Lower leg skin (tissue), 4 donors: Measurements from ENCODE around the gene UNC79. TPM values are rescaled to one million over a fixed set of nuclear protein-coding genes. Genes with fewer than 3 reads are reported as not detected.

Experiments
- DNase-seq, 2 donors: peaks; one replicate each; pipeline ENCODE4 v3.0.0-alpha.2; 2019; ENCODE audit warnings: low spot score in 2 of 2
- H3K4me3 ChIP-seq: fragments of 200-600 bp; sonication (generic); 2 replicates; pipeline ENCODE4 v1.5.1; 2017; ENCODE audit warnings: mild to moderate bottlenecking, low read depth; ENCODE audit not compliant: poor library complexity, severe bottlenecking
- POLR2A ChIP-seq, 2 donors: fragments of 450-650 bp; IDR thresholded peaks; one replicate each; pipeline ENCODE4 v1.6.1; 2016 to 2017; ENCODE audit warnings: antibody characterized with exemption in 2 of 2, mild to moderate bottlenecking in 1 of 2, moderate library complexity in 1 of 2
- WGBS, 2 donors: methylation state at CpG; one replicate each; pipeline ENCODE4 v1.1.5; 2018; 5-methylcytosine and 5-hydroxymethylcytosine counted together
- intact Hi-C: fragments of 100-400 bp; cut with DNase I; formaldehyde crosslinking; loops from one replicate; pipeline ENCODE4 v1.15.0; 2023; ENCODE audit warnings: low total_unique reads
- total RNA-seq, 4 donors: library from RNA; depleted of rRNA; stranded (reverse); fragments of >200 nt; gene quantifications; one replicate each; pipeline ENCODE4 v1.1.0, GENCODE V29; 2016
- TF ChIP-seq, protein P1 (sequence below), 3 donors: fragments of 450-650 bp; IDR thresholded peaks; one replicate each; pipeline ENCODE4 v1.5.1; 2016; ENCODE audit warnings: antibody characterized with exemption in 3 of 3, mild to moderate bottlenecking in 3 of 3, moderate library complexity in 2 of 3

UNC79 gene
- total RNA-seq, 4 donors from 2014 or later: 0.06 to 0.27 TPM; not detected in 2

- no peak for DNase-seq
- 27 to 29% methylated on average over 4 of the region's 4 CpGs for WGBS, 2 donors
- TF ChIP-seq, protein P1, sequence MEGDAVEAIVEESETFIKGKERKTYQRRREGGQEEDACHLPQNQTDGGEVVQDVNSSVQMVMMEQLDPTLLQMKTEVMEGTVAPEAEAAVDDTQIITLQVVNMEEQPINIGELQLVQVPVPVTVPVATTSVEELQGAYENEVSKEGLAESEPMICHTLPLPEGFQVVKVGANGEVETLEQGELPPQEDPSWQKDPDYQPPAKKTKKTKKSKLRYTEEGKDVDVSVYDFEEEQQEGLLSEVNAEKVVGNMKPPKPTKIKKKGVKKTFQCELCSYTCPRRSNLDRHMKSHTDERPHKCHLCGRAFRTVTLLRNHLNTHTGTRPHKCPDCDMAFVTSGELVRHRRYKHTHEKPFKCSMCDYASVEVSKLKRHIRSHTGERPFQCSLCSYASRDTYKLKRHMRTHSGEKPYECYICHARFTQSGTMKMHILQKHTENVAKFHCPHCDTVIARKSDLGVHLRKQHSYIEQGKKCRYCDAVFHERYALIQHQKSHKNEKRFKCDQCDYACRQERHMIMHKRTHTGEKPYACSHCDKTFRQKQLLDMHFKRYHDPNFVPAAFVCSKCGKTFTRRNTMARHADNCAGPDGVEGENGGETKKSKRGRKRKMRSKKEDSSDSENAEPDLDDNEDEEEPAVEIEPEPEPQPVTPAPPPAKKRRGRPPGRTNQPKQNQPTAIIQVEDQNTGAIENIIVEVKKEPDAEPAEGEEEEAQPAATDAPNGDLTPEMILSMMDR (IDR thresholded peaks at IDR 0.05): no peak
- TF ChIP-seq POLR2A (IDR thresholded peaks at IDR 0.05): no peak
Observed at GRCh38 chr14:93527203-93527607, 96.5 kb downstream of the UNC79 start.

GRCh38 chr14:93528884-93529558 lies 98.3 kb downstream of the UNC79 start:
- no peak for DNase-seq
- 90 to 91% methylated on average over 1 of the region's 1 CpG for WGBS, 2 donors
- no peak for TF ChIP-seq POLR2A (IDR thresholded peaks at IDR 0.05)
- TF ChIP-seq, protein P1 (IDR thresholded peaks at IDR 0.05): no peak
- H3K4me3 ChIP-seq: no peak overlapping the region
- intact Hi-C loops: no loop called here

More at GRCh38 chr14:93527203-93527607, 96.5 kb downstream of the UNC79 start:
- intact Hi-C loops: no loop called here
- H3K4me3 ChIP-seq: no peak overlapping the region

- intact Hi-C loops: no loop called here
- no peak for DNase-seq
- H3K4me3 ChIP-seq: no peak overlapping the region
- 70 to 91% methylated on average over 1 of the region's 1 CpG for WGBS, 2 donors
- TF ChIP-seq, protein P1 (IDR thresholded peaks at IDR 0.05): no peak
- TF ChIP-seq POLR2A (IDR thresholded peaks at IDR 0.05): no peak
Observed at GRCh38 chr14:93531644-93532043, 100.9 kb downstream of the UNC79 start.

- intact Hi-C loops: no loop called here
- DNase-seq: no peak
- WGBS, 2 donors: 53 to 57% methylated on average over 2 of the region's 2 CpGs
- H3K4me3 ChIP-seq: no peak overlapping the region
- no peak for TF ChIP-seq POLR2A (IDR thresholded peaks at IDR 0.05)
- TF ChIP-seq, protein P1 (IDR thresholded peaks at IDR 0.05): no peak
Observed at GRCh38 chr14:93532541-93532940, 101.8 kb downstream of the UNC79 start.

DNA sequence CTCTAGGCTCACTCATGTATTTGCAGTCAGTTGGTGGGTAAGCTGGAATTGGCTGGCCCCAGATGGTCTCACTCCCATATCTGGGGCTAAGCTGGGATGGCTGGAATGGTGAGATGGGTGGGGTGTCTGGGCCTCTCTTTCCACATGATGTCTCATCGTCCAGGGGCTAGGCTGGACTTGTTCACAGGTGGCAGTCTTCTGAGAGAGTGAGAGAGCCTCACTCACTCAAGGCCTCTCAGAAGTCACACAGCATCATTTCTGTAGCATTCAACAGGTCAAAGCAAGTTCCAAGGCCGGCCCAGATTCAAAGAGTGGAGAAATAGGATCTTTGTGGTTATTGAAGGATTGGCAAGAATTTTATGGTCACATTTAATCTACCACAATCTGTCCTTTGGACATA lies 102.7 kb downstream of the UNC79 start:
- TF ChIP-seq, protein P1 (IDR thresholded peaks at IDR 0.05): no peak
- TF ChIP-seq POLR2A (IDR thresholded peaks at IDR 0.05): no peak
- 55 to 87% methylated on average over 2 of the region's 2 CpGs for WGBS, 2 donors
- intact Hi-C loops: no loop called here
- DNase-seq: no peak
- H3K4me3 ChIP-seq: no peak overlapping the region

DNA sequence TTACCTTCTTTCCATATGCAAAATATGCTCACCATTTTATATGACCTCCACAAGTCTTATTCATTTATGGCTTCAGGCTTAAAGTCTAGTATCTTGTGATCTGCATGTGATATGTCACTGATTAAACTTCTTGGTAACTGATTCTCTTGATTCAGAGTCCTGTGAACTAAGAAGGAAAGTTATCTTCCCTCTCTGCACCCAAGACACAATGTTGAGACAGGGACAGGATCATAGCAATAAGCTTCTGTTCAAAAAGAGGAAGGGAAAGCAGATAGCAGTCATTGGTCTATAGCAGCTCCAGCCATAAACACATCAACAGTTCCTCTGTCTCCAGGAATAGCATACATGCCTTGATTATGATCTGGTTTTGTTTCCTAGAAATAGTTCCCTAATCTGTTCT lies 103.1 kb downstream of the UNC79 start:
- H3K4me3 ChIP-seq: no peak overlapping the region
- DNase-seq: no peak
- TF ChIP-seq, protein P1 (IDR thresholded peaks at IDR 0.05): no peak
- TF ChIP-seq POLR2A (IDR thresholded peaks at IDR 0.05): no peak
- intact Hi-C loops: no loop called here
